Gastroesophageal sphincter (tissue), 3 donors: ENCODE data around the gene KCNIP4.

Experiments
- EP300 ChIP-seq: sonication (generic); formaldehyde crosslinking; IDR thresholded peaks from one replicate; pipeline ENCODE4 v1.6.1; 2017; ENCODE audit warnings: antibody characterized with exemption, mild to moderate bottlenecking
- TF ChIP-seq, protein P1 (sequence below), 4 experiments: fragments of 200-600 bp in 2 of 4; fragments of 450-650 bp in 2 of 4; sonication (generic) in 1 of 4; IDR thresholded peaks; one replicate each; pipeline ENCODE4 v1.5.1; 2017 to 2019; ENCODE audit warnings: antibody characterized with exemption in 4 of 4, mild to moderate bottlenecking in 2 of 4, moderate library complexity in 2 of 4

- TF ChIP-seq, protein P1, sequence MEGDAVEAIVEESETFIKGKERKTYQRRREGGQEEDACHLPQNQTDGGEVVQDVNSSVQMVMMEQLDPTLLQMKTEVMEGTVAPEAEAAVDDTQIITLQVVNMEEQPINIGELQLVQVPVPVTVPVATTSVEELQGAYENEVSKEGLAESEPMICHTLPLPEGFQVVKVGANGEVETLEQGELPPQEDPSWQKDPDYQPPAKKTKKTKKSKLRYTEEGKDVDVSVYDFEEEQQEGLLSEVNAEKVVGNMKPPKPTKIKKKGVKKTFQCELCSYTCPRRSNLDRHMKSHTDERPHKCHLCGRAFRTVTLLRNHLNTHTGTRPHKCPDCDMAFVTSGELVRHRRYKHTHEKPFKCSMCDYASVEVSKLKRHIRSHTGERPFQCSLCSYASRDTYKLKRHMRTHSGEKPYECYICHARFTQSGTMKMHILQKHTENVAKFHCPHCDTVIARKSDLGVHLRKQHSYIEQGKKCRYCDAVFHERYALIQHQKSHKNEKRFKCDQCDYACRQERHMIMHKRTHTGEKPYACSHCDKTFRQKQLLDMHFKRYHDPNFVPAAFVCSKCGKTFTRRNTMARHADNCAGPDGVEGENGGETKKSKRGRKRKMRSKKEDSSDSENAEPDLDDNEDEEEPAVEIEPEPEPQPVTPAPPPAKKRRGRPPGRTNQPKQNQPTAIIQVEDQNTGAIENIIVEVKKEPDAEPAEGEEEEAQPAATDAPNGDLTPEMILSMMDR (IDR thresholded peaks at IDR 0.05) = no peak
- TF ChIP-seq EP300 = no peak
Observed at GRCh38 chr4:20752641-20753040, 1195.9 kb downstream of the KCNIP4 start.
